Raji (cell line): ENCODE results near the gene CNTFR.

Experiments used
- POLR2A ChIP-seq: IDR thresholded peaks from 2 replicates; pipeline ENCODE4 v1.6.1; 2011; ENCODE audit warnings: low read depth, low read length, control low read depth; ENCODE audit not compliant: insufficient read depth

Gene CNTFR

DNA sequence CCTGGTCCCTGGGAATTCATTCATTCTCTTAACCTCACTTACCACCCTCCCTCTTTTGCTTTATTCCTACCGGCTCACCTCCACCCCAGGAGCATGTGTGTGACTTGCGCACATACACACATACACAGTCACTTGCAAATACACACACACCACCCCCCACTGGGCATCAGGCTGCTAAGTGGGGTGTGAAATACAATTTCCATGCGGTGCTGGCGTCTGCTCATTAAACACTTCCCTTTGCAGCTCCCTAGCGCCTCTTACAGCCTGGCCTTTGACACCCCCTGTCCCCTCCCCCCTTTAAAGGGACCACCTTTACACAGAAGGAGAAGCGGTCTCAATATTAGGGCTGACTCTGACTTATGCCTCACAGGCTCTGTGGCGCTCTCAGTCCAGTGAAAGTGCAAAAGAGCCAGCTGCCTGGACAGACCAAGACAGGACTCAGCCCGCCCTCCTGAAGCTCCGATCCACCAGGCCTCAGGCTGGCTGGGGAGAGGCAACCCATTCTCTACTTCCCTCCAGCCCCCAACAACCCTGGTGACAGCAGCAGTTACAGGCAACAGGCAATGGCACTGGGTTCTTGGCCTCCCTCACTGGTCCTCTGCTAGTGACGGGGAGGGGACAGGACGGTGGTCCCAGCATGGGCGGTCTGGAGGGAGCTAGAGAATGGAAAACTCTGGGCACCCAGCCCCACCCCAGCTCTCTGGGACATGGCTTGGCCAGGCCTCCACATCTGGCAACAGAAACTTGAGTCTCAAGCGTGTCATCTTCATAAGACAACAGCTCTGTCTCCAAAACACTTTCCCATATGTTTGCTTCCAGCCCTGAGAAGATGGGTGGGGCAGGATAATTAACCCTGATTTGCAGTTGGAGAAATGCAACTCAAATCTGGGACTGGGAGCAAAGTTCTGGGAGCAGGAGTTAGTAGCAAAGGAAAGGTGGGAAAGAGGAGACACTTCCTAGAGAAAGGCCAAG is 78.7 kb downstream of the CNTFR start:
- TF ChIP-seq POLR2A = no peak

DNA sequence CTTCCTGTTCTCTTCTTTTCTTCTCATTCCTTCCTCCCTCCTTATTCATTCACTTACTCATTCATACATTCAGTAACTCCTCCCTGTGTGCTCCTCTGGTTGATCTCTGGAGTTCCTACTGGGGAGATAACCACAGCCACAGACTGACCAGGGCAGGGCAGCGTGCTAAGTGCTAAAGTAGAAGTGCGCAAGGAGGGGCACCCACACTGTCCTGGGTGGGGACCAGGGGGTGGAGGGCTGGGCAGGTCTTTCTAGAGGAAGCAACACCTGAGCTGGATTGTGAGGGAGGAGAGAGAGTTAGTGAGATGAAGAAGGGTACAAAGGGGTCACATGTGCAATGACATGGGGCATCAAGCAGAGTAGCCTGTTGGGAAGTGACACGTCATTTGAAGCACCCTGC is 80.6 kb downstream of the CNTFR start:
- TF ChIP-seq POLR2A = no peak

DNA sequence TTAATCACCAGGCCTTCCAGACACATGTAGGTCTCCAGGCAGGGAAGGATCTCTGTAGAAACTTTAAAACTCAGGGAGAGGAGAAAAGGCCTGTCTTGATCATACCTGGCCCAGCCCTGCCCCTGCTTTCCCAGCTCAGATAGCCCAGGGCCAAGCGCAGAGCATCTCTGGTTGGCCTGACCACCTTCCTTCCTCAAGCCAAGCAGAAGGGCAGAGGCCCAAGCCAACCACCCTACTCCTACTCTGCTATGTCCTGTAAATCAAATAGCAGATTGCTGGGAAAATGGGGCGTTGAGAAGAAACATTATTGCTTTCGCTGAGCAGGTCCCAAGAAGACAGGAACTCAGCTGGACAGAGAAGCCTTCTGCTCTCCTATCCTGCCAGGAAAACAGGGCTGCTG is 81.1 kb downstream of the CNTFR start:
- TF ChIP-seq POLR2A = no peak

GRCh38 chr9:34507966-34508365 is 81.6 kb downstream of the CNTFR start:
- no peak for TF ChIP-seq POLR2A

DNA sequence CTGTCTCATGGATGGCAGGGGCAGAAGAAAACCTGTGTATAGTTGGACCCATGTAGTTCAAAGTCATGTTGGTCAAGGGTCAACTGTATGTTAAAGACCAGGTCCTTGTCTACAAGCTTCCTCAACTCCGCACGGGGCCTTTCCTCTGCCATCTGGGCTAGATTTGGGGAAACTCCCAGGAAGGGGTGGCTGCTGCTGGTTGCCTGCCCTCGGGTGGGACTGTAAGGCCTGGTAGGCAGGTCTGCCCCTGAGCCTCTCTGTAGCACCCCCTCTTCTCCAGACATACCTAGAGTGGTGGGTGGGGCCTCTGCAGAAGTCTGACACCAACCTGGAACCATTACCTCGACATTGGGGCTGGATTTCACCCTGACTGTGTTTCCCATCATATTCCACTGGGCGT is 82.0 kb downstream of the CNTFR start:
- no peak for TF ChIP-seq POLR2A

DNA sequence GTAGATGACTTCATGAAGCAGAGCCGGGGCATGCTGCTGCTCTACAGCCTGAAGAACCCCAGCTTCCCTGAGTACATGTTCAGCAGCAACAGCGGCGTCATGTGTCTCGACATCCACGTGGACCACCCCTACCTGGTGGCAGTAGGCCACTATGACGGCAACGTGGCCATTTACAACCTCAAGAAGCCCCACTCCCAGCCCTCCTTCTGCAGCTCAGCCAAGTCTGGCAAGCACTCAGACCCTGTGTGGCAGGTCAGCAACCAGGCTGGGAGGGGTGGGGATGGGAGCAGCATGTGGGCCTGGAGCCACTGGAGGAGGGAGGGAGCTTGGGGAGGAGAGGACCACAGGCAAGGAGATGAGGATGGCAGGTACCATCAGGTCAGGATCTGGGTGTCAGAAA is 82.9 kb downstream of the CNTFR start:
- TF ChIP-seq POLR2A = no peak

DNA sequence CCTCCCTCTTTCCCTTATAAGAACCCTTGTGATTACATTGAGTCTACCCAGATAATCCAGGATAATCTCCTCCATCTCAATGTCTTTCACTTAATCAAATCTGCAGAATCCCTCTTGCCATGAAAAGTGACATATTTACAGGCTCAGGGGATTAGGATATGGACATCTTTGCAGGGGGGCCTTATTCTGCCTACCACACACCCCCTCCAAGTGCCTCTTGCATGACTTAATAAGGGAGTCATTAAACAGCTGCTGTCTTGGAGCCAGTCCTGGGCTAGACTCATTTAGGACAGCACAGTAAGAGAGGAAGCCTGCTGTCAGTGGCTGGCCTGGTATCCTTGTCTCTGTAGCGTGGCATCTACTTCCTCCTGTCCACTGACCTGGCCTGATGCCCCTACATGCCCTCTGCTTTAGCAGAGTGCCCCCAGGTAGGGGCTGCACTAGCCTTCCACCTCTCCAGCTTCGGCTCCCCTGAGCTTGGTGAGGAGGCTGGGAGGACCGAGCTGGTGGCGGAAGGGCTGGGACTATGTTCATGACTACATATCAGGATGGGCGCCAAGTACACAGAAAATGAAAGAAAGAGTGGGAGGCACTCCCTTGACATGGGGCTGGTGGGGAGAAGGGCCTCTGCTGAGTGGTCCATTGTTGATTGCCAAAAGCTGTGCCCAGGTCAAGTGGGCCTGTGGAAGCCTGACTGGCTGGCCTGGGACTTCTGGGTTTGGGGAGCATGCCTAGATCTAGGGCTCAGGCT is 84.0 kb downstream of the CNTFR start:
- TF ChIP-seq POLR2A = no peak

- no peak for TF ChIP-seq POLR2A
Observed at GRCh38 chr9:34503406-34503805, 86.1 kb downstream of the CNTFR start.

- no peak for TF ChIP-seq POLR2A
Observed at GRCh38 chr9:34502891-34503290, 86.6 kb downstream of the CNTFR start.

DNA sequence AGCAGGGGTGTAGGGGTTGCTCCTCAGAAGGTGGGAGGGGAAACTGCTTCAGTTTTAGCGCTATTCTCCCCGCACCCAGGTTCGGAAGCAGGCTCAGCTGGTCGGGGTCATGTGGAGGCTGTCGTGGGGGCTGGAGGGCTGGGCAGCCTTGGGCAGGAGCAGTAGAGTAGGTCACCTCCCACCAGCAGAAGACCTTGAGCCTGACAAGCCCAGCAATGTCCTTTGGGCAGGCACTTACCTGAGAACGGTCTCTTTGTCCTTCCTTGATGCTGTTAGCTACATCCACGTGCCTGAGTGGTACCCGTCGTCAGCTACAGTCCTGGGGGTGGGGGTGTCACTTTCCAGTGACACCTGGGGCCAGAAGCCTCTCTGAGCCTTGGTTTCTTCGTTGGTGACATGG is 87.1 kb downstream of the CNTFR start:
- TF ChIP-seq POLR2A = no peak

DNA sequence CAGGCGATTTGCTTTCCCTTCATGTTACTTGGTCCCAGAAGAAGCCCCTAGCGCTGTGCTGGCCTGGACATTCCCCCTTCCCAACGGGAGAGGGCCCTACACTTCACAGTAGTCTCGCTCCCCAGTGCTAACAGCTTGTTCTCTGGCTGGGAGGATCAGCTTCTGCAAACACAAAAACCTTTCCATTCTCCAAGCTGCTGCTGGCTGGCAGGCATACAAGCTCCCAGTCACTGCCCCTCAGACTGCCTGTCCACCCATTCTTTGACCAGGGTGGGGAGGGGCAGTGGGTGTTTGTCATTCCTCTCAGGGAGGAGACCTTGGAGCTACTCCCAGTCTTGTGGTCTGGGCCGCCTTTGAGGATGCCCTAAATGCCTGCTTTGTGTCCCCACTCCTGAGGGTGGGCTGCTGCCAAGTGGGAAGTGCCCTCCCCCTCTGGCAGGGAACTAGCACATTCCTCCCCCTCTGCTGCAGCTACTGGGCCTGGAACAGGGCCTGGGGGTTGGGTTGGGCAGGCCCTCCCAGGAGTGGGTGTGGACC is 87.6 kb downstream of the CNTFR start:
- TF ChIP-seq POLR2A = no peak
